Fibroblast of skin of abdomen (primary cell): ENCODE measurements around the gene LIN7A.
A peak's percentile ranks its signal among the peaks of the same experiment; 100 is the strongest.

Source experiments
- DNase-seq: peaks from one replicate; pipeline ENCODE4 v3.0.0-alpha.2; 2013

Gene LIN7A

DNA sequence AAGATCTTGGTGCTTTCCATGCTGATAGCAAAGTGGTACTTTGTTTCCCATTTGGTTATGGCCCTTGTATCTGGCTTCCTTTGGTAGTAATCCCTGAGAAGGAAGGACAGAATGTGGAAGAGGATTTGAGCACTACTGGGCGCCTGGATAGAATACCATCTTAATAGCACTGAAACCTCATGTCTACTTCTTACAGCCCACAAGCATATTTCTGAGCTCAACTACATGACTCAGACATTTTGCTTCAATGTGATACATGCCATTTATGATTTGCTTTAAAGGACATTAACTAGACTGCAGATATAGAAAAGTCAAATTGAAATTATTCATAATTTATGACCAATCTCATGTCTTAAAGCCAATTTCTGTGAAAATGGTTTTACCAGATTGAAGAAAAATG lies 80.4 kb downstream of the LIN7A start:
- DNase-seq, result peak; percentile 82

DNA sequence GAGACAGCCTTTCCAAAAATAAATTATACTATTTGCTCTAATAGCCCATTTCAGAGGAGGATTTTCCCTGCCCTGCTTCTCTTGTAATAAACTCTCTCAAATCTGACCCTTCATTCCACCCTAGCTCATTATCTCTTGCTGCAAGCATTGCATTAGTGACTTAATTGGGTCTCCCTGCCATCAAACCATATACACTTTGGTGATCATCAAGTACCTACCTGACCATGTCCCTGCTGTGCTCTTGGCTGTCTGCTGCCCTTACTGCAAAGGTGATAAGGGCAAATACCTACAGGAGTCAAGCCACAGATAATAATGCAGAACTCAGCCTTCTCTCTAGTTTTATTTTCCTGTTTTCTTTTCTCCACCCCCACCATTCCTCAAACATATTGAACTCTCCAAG lies 88.4 kb downstream of the LIN7A start:
- DNase-seq, result no peak

DNA sequence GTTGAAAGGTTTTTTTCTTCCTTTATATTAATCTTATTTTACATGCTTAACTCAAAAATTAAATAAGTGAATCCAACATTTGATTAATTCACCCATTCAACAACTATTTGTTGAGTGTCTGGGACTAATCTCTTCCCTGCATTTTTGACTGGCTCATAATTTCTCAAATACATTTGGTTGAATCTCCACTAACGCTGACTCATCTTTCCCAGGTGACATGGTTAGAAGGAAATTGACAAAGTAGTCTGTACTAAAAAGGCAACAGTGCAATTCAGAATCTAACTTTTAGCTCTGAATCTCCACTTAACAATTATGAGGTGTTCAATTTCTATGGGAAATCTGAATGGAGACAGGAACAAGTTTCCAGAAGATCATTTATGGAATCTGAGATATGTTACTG lies 88.9 kb downstream of the LIN7A start:
- DNase-seq, result peak; percentile 12

DNA sequence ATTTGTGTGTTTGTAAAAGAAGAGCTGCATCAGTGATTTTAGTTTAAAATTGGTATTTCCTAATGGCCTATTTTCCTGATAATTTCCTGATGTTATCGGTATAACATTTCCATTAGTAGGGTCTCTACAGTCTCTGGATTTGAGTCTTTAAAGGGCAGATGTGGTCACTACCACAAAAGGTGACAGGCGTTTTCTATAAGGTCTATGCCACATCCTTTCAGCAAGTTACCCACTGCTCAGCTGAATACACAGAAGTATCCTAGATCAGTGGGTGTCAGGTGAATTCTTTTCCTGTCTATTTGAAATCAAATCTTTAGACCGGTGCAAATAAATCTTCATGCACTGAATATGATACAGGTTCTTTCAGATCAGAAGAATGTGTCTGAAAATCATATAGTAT lies 90.2 kb downstream of the LIN7A start:
- no peak for DNase-seq

DNA sequence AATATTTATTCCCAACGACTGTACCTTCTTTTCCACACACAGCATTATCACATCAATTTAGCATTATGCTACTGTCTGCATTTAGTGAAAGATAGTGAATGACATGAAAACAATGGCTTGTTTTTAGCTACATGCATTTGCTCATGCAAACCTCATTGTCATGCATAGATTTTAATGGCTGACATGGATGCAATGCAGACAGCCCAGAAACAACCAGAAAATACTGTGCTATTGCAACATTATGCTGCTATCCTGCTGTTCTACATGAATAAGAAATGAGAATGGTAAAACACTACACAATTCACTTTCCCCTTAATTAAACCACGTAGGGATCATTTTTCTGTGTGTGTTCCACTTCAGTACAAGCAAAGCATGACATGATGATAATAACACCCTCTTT lies 90.8 kb downstream of the LIN7A start:
- no peak for DNase-seq

DNA sequence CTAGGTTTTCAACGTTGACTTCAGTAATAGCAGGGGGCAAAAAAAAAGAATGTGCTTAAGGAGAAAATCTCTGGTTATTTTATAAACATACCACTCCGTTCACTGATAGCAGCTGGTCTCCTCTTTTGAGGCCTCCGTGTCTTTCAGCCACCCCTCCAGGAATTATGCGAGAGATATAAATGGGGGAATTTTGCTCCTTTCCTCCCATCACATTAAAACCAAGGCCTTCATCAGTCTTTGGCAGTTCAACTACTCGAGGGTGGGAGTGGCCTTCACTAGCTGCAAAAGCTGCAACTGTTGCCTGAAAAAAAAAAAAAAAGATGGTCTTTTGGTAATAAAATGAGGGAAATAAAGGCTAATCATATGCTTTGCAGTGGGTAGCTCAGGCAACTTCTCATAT lies 92.1 kb downstream of the LIN7A start:
- DNase-seq, result no peak

DNA sequence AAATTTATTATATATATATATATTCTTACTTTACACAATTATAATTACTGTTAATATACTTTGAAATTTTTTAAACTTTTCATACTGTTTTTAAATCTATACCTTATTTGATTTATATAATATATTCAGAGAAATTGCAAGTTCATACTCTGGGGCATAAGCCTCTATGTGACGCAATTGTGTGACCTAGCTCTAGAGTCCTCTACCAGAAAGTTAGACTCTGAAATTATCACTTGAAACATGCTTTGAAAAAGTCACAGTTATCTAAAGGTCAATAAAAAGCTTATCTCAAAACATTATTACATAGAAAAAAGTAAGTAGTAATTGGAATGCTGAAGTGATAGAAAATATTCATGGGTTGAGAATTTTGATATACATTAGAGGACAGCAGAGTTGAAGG lies 93.8 kb downstream of the LIN7A start:
- DNase-seq, result no peak

DNA sequence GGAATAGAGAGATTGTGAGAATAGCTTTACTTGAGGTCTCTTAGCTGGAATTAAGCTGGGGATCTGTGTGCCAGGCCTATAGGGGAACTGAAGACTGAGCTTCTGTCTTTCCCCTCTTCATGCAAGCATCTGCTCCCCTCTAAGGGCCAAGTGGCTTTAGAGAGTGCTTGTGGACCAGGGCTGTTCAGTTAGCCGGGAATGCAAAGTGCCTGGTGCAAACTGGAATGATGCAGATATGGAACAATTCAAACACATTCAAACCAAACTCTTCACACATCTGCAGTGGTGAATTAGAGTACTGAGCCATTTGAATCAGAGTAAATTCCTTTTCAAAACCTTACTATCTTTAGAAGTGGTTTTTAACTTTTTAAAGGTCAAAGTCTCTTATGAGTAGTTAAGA lies 99.0 kb downstream of the LIN7A start:
- DNase-seq, result no peak

DNA sequence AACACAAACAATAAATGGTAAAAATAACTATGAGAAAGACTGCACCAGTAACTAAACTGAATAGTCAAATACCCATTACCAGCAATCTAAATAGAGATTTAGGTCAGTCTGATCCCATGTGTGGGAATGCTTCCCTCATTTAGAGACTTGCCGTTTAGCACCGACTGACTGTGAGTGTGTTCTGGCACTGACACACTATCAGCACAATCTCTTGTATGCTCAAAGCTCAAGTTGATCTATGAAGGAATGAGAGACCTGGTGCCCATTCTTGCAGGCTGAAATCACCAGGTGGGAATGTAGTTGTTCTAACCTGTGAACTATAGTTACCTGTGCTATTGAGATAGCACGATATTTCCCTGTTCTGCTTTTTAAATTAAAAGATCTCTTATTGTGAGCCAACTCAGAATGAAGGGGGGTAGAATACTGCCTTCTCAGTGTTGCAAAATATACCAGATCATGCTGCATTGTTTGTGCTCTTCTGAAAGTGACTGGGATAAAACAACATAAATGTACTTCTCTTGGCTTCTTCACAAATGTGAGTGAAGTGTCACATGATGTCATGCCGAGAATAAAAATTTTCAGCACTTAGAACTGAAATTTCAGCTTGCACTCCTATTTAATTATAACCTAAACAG lies 99.6 kb downstream of the LIN7A start:
- no peak for DNase-seq

DNA sequence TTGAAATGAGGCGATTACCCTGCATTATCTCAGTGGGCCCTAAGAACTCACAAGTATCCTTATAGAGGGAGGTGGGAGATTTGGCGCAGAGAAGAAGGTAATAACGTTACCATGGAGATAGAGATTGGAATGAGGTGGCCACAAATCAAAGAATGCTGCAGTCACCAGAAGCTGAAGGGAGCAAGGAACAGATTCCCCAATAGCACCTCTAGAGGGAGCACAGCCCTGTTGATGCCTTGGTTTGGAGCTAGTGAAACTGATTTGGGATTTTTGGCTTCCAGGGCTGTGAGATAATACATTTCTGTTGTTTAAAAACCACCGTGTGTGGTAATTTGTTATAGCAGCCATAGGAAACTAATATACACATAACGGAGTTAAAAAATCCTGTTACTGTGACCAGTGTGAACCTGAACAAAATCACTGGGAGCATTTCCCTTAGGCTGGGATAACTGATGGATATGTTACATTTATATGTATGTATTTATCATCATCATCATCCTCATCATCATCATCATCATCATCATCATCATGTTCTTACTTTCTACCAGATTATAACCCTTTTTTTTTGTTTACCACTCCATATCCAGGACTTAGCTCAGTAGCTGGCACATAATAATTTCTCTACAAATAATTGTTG lies 100.3 kb downstream of the LIN7A start:
- DNase-seq, result peak; percentile 75

DNA sequence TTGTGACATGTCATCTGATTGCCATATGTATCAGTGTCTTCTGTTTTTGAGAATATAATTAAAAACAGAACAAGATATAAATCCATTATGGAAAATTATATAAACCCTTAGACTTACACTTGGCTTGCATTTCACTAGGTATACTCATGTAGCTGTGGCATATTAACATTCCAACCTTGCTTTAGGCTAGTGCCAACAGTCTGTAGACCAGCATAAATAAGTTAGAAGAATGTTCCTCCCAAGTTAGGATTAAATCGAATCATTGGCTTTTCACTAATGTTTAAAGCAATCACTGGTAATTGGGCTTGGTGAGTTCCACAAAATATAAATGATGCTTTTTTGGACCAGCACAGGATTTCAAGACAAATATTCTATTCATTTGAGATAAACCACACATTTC lies 103.0 kb downstream of the LIN7A start:
- no peak for DNase-seq

DNA sequence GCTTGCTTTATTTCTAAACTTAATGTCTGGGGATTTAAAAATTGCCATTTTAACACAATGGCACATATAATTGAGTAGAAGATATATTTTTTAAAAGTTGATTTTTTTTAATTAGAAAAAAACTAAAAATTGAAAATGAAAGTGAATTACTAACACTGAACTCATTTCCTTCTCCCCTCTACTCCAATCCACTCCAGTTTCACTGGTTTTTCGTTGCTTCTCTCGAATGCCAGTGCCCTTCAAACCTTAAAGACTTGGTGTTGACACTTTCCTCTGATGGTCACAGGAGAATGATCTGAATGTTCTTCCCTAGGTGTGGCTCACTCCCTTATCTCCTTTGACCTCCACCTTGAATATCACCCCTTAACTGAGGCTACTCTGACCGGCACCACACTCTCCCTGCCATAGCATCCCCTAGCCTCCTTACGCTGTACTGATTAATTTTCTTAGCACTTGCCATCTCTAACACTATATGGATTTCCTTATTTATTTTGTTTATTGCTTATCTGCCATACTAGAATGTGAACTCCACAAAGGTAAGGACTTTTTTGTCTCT lies 107.1 kb downstream of the LIN7A start:
- DNase-seq, result no peak

DNA sequence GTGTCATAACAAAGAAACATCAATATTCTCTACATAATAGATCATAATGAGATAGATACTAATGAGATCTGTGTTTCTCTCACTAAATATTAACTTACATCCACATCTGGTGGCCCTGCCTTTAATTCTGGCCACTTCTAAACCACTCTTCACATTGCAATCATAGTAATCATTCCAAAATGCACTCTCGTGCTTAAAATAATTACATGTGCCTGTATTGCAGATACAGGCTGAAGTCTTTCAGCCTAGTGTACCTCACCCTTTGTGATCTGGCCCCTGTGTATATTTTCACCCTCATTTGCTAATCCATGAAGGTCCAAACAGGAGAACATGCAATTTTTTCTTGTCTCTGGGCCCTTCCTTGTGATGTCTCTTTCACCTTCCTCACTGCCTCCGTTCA lies 108.0 kb downstream of the LIN7A start:
- DNase-seq, result peak; percentile 47

DNA sequence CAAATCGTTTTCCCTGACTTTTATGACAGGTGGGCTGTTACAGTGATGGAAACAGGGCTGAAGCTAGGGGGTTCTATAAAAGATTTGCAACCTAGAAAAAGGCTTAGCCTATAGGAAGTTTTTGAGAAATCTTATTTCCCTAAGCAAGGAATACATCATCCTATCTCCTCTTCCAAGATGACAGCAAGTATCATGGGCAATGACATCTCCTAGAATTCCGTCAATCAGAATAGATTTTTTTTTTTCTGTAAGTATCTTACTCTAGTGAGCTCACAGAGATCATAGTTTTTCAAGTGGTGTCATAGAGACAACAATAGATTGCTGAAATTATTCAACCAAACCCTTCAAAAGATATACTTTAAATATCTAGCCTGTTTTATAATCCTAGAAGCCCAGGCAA lies 112.2 kb downstream of the LIN7A start:
- no peak for DNase-seq

DNA sequence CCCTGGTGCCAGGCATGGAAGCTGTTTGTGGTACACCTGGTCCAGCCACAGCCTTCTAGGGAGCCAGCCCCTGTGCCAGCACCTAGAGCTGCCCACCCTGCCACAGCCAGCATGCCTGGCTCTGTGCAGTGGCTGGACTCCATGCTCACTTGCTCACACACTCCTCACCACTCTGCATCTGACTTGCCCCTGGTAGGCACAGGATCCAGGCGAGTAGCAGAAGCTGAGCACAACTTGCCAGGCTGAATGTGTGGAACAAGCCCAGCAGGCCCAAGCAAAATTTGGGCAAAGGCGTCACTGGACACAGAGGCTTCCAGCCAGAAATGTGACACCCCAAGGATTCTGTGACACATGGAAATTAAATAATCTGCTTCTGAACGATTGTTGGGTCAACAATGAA lies 114.3 kb downstream of the LIN7A start:
- no peak for DNase-seq

DNA sequence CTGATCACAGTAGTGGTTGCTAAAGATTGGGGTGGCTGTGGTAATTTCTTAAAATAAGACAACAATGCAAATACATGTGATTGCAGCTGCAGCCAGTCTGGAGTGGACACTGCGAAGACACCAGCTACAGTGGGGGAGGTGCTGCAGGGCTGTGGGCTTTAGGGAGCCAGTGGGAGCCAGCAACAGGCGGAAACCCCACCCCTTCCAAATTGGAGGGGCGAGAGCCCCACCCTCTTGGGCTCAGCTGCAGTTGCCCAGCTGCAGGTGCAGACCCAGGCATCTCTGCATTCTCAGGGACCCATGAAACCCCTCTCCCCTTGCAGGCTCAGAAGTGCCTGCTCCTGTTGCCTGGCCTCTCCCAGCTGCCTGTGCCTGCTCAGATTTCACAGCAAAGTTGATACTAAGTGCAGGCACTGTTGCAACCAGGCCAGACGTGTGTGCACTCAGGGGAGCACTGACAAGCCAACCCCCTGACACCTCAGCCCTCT lies 116.2 kb downstream of the LIN7A start:
- no peak for DNase-seq

DNA sequence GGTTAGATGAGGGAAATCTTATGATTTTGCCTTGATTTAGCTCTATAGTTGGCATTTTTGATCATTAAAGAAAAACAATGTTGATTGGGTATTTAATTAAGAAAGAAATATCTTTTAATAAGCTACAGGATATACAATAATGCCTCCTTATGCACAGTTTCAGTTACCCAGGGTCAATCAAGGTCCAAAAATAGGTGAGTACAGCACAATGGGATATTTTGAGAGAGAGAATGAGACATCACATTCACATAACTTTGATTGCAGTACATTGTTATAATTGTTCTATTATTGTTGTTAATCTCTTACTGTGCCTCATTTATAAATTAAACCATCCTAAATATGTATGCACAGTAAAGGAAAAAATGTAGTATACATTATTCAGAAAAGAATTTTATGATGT lies 118.9 kb downstream of the LIN7A start:
- no peak for DNase-seq

DNA sequence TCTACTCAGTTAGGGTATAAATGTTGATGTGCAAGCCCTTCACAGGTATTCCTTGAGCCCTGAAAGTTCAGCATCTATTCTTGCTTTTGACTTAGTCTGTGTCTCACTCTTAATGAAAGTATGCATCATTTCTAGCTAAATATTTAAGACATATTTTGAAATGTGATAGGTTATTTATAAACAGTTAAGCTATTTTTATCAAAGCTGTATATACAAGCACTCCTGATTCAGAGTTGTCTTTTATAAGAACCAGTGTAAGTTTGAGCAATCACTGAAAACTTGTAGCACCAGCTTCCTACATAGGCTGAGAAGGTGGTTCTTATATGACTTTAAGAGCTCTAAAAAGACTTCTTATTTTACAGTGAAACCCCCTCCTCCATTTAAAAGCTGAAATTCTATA lies 122.4 kb downstream of the LIN7A start:
- DNase-seq, result no peak

DNA sequence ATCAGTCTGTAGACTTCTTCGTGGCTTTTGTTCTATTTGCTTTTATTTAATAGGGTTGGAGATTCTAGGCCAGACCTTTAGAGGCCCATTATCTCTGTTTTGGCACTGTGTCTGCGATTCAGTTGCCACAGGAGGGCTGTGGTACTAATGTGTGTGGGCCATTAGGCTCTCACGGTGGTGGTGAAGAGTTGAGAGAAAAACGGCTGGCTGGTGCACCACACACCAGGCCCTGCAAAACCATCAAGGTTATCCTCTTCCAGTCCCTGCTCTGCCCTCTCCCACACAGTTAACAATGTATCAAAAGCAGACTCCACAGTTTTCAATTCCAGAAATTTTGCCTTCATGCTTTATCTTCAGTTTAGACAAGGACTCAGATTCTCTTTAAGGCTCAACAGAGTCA lies 123.3 kb downstream of the LIN7A start:
- no peak for DNase-seq

DNA sequence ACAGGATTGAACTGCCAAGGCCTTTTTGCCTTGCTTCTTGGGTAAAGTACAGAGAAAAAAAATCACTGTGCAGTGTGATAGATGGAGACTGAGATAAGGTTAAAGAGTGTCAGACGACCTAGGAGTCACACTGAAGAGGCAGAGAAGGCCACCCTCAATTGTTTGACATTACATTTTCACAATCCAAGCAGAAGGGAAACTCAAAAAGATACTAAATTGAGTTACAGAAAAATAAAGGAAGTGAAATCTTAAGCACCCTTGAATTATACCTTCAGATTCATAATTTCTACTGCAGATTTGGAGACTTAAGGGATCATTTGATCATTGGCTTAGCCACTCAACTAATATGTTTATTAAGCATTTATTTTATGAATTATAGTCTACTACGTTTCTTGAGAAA lies 123.9 kb downstream of the LIN7A start:
- no peak for DNase-seq

DNA sequence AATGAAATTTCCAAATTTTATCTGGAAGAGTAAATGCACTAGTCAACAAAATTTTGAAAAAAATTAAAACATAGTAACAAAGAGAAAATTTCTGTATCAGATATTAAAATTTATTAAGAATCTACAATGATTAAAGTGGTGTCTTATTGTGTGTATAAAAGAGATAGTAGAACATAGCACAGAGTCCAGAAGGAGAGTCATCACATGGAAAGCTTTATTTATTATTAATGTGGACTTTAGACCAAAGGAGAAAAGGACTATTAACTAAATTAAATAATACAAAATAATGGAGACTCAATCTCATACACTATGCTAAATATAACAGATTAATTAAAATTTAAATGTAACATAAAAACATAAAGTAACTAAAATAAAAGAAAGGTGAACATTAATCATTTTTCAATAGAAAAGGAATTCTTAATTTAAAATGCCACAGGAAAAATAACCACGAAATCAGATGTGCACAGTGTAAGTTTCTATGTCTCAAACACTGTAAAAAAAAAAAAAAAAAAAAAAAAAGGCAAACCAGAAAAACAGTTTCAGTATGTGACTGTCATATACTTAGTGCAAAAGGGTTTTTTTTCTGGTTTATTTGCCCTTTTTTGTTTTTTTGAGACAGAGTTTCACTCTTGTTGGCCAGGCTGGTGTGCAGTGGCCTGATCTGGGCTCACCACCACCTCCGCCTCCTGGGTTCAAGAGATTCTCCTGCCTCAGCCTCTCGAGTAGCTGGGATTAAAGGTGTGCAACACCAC lies 125.6 kb downstream of the LIN7A start:
- DNase-seq, result no peak

DNA sequence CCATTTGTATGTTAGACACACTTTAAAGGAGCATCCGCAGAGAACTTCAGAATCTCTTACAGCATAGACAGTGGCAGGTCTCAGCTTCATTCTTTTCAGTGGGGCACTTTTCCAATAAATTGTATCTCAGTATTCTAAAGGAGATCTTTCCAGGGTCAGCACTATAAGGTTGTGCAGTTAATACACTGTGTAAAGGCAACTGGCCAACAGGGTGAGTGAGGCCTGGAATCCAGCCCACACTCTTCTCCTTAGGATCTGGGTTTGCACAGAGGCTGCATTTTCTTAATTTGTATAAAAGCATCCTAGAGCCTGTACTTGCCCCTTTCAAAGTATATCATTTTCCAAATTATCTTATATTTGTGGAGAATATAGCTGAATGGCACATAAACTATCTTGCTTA lies 126.9 kb downstream of the LIN7A start:
- DNase-seq, result no peak

DNA sequence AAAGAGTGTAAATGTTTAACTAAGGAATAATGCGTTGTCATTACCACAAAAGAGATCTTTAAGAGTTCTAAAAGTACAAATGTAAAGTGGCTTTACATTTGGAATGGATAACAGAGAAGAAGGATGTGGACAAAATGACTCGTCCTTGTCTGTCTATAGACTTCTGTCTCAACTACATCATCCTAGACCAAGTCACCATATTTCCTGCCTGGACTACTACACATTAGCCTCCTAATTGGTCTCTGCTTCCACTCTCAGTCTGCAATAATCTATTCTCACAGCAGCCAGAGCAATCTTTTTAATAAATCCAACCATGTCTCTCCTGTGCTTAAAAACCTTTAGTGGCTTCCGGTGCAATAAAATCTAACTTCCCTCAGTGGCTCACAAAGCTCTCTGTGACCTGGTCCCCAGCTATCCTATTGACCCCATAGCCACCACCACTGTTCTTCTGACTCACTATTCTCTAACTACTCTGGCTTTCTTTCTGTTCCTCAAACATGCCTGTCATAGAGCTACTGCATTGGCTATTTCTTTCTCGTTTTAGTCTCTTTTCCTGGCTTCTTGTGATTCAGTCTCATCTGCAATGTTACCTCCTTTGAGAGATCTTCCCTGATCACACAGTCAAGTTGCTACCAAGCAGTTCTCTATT lies 130.0 kb downstream of the LIN7A start:
- DNase-seq, result no peak
